Measurements from ENCODE around the gene CD82. TPM values are rescaled to one million over a fixed set of nuclear protein-coding genes. Genes with fewer than 3 reads are reported as not detected.

The CD82 gene
- total RNA-seq, 1 experiment from 2014 or later, result 8.2 TPM

DNA sequence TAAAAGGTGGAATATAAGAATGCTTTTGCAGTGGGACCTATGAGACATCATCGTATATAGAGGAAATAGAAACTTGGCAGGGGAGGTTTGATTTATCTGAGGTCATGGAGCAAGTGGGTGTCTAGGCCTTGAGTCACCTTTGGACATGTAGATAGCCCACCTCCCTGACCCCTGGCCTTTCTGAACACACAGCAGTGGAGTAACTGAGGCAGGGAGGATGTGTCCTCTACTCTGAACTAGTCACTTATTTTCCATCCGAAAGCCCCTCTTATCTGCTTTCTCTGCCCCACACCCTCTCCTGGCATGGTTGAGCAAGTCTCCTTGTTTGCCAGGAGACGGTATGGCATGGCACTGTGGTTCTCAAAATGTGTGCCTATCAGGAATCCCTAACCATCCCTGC, 7.9 kb downstream of the CD82 start:
- Histone ChIP-seq H3K4me1 (ENCODE audit: insufficient read depth, low read length, poor library complexity, severe bottlenecking) (peaks cover 4% of the 10 kb centered on the region), H3K9me3 (ENCODE audit: low read depth, low read length, poor library complexity, severe bottlenecking) (no peaks in the 10 kb centered on the region), H3K27me3 (replicated peaks; ENCODE audit: insufficient read depth, low read depth, low read length, poor library complexity) (no peaks in the 10 kb centered on the region), H3K36me3 (ENCODE audit: insufficient read depth, low read length, poor library complexity, severe bottlenecking) (no peaks in the 10 kb centered on the region), H3K4me3 (ENCODE audit: low read depth, low read length, poor library complexity, severe bottlenecking) (no peak overlapping the region), H3K27ac (ENCODE audit: low read depth, low read length, poor library complexity, severe bottlenecking) (no peak overlapping the region)
- ChIA-PET POLR2A (ENCODE audit: low non-redundant PET) (interaction anchor here (1.3 kb wide), 1 partner anchor 8 kb away, joined by 5 read pairs; the partner anchor contains the start of gene CD82), CTCF (interaction anchor here (0.6 kb wide), 1 partner anchor 73 kb away, joined by 3 read pairs; no protein-coding TSS in a partner anchor)
- no peak for DNase-seq (ENCODE audit: low spot score)
- intact Hi-C loops (cut with micrococcal nuclease; ENCODE audit: unreplicated experiment), result no loop called here
- TF ChIP-seq EZH2 (IDR thresholded peaks at IDR 0.05; ENCODE audit: borderline replicate concordance, low read depth, low read length, poor library complexity, severe bottlenecking), result no peak
- no TSS peak for BruUV-seq (replicated peaks)

GRCh38 chr11:44574610-44575287, 9.3 kb downstream of the CD82 start:
- ChIA-PET POLR2A (ENCODE audit: low non-redundant PET) (interaction anchor here (1.3 kb wide), 1 partner anchor 9 kb away, joined by 5 read pairs; the partner anchor contains the start of gene CD82), CTCF (no interaction called here)
- intact Hi-C loops (cut with micrococcal nuclease; ENCODE audit: unreplicated experiment), result no loop called here
- Histone ChIP-seq H3K4me3 (ENCODE audit: low read depth, low read length, poor library complexity, severe bottlenecking) (no peak overlapping the region), H3K36me3 (ENCODE audit: insufficient read depth, low read length, poor library complexity, severe bottlenecking) (no peaks in the 10 kb centered on the region), H3K9me3 (ENCODE audit: low read depth, low read length, poor library complexity, severe bottlenecking) (no peaks in the 10 kb centered on the region), H3K27me3 (replicated peaks; ENCODE audit: insufficient read depth, low read depth, low read length, poor library complexity) (no peaks in the 10 kb centered on the region), H3K4me1 (ENCODE audit: insufficient read depth, low read length, poor library complexity, severe bottlenecking) (no peaks in the 10 kb centered on the region), H3K27ac (ENCODE audit: low read depth, low read length, poor library complexity, severe bottlenecking) (no peak overlapping the region)
- DNase-seq (ENCODE audit: low spot score), result no peak
- TF ChIP-seq CTCF (conservative IDR thresholded peaks at IDR 0.05; ENCODE audit: low read depth, low read length) (no peak), EZH2 (IDR thresholded peaks at IDR 0.05; ENCODE audit: borderline replicate concordance, low read depth, low read length, poor library complexity, severe bottlenecking) (no peak)
- no TSS peak for BruUV-seq (replicated peaks)

DNA sequence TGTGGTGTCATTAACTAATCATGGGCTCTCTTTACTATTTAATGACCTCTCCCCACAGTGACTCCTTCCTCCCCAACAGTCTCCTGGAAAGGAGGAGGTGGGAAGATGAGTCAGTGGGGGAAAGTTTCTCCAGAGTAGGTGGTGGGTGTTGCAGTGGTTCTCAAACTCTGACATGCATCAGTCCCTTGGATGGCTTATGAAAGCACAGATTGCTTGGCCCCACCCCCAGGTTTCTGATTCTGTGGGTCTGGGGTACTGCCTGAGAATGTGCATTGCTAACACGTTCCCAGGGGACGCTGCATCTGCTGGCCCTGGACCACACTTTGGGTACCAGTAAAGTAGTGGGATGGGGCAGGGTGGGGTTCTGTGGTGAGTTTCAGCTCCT, 9.8 kb downstream of the CD82 start:
- Histone ChIP-seq H3K27me3 (replicated peaks; ENCODE audit: insufficient read depth, low read depth, low read length, poor library complexity) (no peaks in the 10 kb centered on the region), H3K9me3 (ENCODE audit: low read depth, low read length, poor library complexity, severe bottlenecking) (no peaks in the 10 kb centered on the region), H3K4me1 (ENCODE audit: insufficient read depth, low read length, poor library complexity, severe bottlenecking) (no peaks in the 10 kb centered on the region), H3K36me3 (ENCODE audit: insufficient read depth, low read length, poor library complexity, severe bottlenecking) (no peaks in the 10 kb centered on the region), H3K4me3 (ENCODE audit: low read depth, low read length, poor library complexity, severe bottlenecking) (no peak overlapping the region), H3K27ac (ENCODE audit: low read depth, low read length, poor library complexity, severe bottlenecking) (no peak overlapping the region)
- TF ChIP-seq EZH2 (IDR thresholded peaks at IDR 0.05; ENCODE audit: borderline replicate concordance, low read depth, low read length, poor library complexity, severe bottlenecking) (no peak), CTCF (conservative IDR thresholded peaks at IDR 0.05; ENCODE audit: low read depth, low read length) (no peak)
- ChIA-PET POLR2A (ENCODE audit: low non-redundant PET) (no interaction called here), CTCF (no interaction called here)
- BruUV-seq (replicated peaks), result no TSS peak
- intact Hi-C loops (cut with micrococcal nuclease; ENCODE audit: unreplicated experiment), result no loop called here
- DNase-seq (ENCODE audit: low spot score), result no peak

DNA sequence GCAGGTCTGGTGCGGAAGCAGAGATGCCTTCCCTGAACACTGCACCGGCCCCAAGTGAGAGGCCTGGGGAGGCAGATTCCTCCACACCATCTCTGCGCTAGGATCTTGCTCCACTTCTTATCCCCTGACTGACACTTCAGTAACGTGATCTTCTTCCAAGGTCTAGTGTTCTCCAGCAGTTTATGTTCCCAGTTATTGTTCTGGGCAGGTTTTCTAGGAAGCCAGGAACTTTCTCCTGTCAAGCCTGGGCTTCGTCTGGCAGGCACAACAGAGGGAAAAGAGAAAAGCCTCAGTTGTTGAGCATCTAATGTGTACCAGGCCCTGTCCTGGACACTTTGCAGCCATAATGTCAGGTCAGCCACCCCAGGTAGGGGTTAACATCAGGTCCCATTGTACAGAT, 10.5 kb downstream of the CD82 start:
- no TSS peak for BruUV-seq (replicated peaks)
- intact Hi-C loops (cut with micrococcal nuclease; ENCODE audit: unreplicated experiment), result no loop called here
- no peaks in the 10 kb centered on the region for H3K36me3 ChIP-seq (ENCODE audit: insufficient read depth, low read length, poor library complexity, severe bottlenecking)
- no peak for DNase-seq (ENCODE audit: low spot score)
- H3K27ac ChIP-seq (ENCODE audit: low read depth, low read length, poor library complexity, severe bottlenecking), result no peak overlapping the region
- no peak for TF ChIP-seq CTCF (conservative IDR thresholded peaks at IDR 0.05; ENCODE audit: low read depth, low read length)
- TF ChIP-seq EZH2 (IDR thresholded peaks at IDR 0.05; ENCODE audit: borderline replicate concordance, low read depth, low read length, poor library complexity, severe bottlenecking), result no peak
- ChIA-PET CTCF (no interaction called here), POLR2A (ENCODE audit: low non-redundant PET) (no interaction called here)
- no peak overlapping the region for H3K4me3 ChIP-seq (ENCODE audit: low read depth, low read length, poor library complexity, severe bottlenecking)
- H3K9me3 ChIP-seq (ENCODE audit: low read depth, low read length, poor library complexity, severe bottlenecking), result no peaks in the 10 kb centered on the region
- H3K27me3 ChIP-seq (replicated peaks; ENCODE audit: insufficient read depth, low read depth, low read length, poor library complexity), result no peaks in the 10 kb centered on the region
- no peaks in the 10 kb centered on the region for H3K4me1 ChIP-seq (ENCODE audit: insufficient read depth, low read length, poor library complexity, severe bottlenecking)

Data from A673 (cell line).